HG03060 (cell line): ENCODE data around the gene KIF15.

Source experiments
- ATAC-seq: cut with Tn5 transposase; IDR thresholded peaks from one replicate; pipeline ENCODE4 v1.9.1; 2021; ENCODE audit warnings: low read depth, moderate number of reproducible peaks; ENCODE audit not compliant: unreplicated experiment

KIF15 gene, protein sequence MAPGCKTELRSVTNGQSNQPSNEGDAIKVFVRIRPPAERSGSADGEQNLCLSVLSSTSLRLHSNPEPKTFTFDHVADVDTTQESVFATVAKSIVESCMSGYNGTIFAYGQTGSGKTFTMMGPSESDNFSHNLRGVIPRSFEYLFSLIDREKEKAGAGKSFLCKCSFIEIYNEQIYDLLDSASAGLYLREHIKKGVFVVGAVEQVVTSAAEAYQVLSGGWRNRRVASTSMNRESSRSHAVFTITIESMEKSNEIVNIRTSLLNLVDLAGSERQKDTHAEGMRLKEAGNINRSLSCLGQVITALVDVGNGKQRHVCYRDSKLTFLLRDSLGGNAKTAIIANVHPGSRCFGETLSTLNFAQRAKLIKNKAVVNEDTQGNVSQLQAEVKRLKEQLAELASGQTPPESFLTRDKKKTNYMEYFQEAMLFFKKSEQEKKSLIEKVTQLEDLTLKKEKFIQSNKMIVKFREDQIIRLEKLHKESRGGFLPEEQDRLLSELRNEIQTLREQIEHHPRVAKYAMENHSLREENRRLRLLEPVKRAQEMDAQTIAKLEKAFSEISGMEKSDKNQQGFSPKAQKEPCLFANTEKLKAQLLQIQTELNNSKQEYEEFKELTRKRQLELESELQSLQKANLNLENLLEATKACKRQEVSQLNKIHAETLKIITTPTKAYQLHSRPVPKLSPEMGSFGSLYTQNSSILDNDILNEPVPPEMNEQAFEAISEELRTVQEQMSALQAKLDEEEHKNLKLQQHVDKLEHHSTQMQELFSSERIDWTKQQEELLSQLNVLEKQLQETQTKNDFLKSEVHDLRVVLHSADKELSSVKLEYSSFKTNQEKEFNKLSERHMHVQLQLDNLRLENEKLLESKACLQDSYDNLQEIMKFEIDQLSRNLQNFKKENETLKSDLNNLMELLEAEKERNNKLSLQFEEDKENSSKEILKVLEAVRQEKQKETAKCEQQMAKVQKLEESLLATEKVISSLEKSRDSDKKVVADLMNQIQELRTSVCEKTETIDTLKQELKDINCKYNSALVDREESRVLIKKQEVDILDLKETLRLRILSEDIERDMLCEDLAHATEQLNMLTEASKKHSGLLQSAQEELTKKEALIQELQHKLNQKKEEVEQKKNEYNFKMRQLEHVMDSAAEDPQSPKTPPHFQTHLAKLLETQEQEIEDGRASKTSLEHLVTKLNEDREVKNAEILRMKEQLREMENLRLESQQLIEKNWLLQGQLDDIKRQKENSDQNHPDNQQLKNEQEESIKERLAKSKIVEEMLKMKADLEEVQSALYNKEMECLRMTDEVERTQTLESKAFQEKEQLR (N-terminal part only)

DNA sequence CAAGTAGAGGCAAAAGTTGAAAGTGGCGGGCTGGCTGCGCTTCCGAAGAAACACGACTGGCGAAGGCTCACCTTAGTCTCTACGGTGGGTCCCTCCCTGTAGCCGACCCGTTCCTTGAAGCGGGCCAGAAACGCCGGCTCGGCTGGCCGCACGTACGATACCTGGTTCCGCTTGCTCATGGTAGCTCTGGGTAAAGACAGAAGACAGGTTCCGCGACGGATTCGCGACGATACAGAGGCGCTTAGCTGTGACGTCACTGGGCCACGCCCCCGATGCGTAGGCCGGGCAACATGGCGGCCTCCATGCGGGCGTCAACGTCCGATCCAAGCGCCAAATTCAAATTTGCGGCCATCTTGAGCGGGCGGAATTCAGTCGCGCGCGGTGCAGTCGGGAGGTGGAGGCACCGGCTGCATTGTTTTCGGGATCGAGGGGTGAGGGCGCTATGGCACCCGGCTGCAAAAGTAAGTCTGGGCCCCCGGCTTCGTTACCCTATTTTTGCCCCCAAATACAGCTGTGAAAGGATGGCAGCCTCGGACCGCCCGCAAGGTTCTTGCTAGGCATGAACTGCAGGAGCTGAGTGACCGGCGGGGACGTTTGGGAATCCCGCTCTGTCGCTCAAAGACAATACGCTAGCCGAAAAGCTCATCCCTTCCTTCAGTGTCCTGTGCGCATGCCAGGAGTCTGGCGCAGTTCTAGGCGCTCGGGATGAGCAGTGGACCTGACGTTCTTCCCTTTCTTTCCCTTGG, at the start of gene KIF15, which contains the start of gene KIAA1143:
KIF15 (plus strand) TSS at position 371 of the 746 bp plus-strand sequence; CDS start at position 443, 72 bp downstream.
KIAA1143 (minus strand) TSS at position 196 of the 746 bp plus-strand sequence; CDS start at position 179, 17 bp downstream.
- peak; percentile 77 for ATAC-seq

DNA sequence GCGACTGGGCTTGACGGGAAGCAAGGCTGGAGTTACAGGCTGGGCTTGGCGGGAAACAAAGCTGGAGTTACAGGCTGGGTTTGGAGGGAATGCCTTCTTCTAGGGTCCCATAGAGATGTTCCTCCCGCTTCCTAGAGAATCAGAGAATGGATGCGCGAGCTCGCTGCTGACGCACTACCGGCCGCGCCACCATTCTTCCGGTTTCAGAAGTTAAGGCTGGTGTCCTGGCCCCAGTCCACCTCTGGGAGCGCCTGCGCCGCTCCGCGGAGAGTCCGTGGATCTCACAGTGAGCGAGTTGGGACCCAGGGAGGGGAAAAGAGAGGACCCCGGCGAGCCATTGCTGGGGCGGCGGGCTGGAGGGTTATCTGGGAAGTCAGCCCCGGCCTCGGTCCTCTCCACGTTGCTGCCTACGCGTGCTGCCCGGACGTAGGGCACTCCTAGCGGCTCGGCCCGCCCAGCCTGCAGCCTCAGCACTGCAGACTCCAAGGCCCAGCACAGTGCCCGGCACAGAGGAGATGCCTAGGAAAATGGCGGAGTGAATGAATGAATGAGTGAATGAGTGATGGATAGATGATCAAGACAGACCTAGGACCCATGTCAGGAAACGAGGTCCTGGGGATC, 49.0 kb upstream of the KIF15 start, which contains the start of gene ZNF502:
ZNF502 (plus strand) TSS at position 206 of the 621 bp plus-strand sequence. CDS start 7,602 bp downstream, outside the sequence.
- no peak for ATAC-seq

DNA sequence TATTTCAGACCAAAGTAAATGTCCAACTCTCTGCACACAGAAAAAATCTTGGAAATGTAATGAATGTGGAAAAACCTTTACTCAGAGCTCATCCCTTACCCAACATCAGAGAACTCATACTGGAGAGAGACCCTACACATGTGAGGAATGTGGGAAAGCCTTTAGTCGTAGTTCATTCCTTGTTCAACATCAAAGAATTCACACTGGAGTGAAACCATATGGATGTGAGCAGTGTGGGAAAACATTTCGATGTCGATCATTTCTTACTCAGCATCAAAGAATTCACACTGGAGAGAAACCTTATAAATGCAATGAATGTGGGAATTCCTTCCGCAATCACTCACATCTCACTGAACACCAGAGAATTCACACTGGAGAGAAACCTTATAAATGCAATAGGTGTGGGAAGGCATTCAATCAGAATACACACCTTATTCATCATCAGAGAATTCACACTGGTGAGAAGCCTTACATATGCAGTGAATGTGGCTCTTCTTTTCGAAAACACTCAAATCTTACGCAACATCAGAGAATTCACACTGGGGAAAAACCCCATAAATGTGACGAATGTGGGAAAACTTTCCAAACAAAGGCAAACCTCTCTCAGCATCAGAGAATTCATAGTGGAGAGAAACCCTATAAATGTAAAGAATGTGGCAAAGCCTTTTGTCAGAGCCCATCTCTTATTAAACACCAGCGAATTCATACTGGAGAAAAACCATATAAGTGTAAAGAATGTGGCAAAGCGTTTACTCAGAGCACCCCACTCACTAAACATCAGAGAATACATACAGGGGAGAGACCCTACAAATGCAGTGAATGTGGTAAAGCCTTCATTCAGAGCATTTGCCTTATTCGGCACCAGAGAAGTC, 40.1 kb upstream of the KIF15 start:
- no peak for ATAC-seq

DNA sequence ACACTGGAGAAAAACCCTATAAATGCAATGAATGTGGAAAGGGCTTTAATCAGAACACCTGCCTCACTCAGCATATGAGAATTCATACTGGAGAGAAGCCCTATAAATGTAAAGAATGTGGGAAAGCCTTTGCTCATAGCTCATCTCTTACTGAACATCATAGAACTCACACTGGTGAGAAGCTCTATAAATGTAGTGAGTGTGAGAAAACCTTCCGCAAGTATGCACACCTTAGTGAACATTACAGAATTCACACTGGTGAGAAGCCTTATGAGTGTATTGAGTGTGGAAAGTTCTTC, 39.5 kb upstream of the KIF15 start:
- ATAC-seq, result no peak

GRCh38 chr3:44729384-44729910, 32.1 kb upstream of the KIF15 start, which contains the start of gene ZNF501:
Gene ZNF501 (plus strand): TSS chr3:44729635. CDS start chr3:44734422, 4,787 bp downstream.
- no peak for ATAC-seq

GRCh38 chr3:44734646-44735168, 26.9 kb upstream of the KIF15 start:
- ATAC-seq, result no peak

- ATAC-seq, result no peak
Observed at GRCh38 chr3:44761101-44761423, 532 bp upstream of the KIF15 start.

DNA sequence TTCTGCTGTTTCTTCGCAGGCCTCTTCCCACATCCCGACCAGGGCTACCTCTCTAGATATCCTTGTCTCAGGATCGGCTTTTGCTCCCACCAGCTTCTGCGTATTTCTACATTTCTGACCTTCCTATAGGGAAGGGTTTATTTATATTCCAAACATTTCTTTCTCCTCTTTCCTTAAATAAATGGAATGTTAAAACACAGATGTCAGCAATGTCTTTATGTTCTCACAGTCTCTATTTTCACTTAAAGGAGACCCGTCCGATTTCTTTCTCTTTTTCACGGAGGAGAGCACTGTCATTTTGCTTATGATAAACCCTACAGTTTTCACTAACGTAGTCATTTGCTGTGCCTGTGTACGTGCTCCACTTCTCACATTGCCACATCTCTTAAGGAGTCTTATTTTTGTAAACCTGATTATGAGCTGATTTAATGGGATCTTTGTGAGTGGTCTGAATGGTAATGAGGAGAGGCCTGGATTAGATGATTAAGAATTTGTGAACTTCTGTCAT, 630 bp downstream of the KIF15 start:
- no peak for ATAC-seq

- ATAC-seq, result no peak
Observed at GRCh38 chr3:44762690-44763089, 1.1 kb downstream of the KIF15 start.

DNA sequence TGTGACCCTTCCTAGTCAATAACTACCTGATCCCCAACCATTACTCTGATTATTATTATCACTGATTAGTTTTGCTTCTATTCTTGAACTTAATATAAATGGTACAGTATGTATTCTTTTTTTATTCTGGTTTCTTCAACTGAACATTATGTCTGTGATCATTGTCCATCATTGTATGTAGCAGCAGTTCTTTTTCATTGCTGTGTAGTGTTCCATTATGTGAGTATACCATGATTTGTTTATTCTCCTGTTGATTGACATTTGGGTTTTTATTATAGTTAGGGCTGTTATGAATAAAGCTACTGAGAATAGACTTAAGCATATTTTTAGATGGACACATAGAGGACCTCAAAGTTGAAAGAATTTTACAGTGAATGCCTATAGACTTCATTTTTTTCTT, 2.7 kb downstream of the KIF15 start:
- ATAC-seq, result no peak

- ATAC-seq, result no peak
Observed at GRCh38 chr3:44771424-44772098, 10.0 kb downstream of the KIF15 start.

- ATAC-seq, result no peak
Observed at GRCh38 chr3:44772099-44772442, 10.5 kb downstream of the KIF15 start.

DNA sequence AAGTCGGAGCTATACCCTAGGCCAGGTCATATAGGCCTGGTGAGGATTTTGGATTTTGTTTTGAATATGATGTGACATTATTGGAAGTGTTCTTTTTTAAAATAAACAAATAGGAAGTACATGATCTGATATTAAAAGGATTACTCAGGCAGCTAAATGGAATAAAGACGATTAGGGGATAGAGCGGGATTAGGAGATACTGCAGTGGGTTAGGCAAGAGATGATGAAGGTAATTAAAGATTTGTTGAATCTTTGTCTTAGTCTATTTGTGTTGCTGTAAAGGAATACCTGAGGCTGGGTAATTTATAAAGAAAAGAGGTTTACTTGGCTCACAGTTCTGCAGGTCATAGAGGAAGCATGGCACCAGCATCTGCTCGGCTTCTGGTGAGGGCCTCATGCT, 21.3 kb downstream of the KIF15 start:
- ATAC-seq, result no peak

GRCh38 chr3:44795197-44795596, 33.6 kb downstream of the KIF15 start:
- ATAC-seq, result no peak

DNA sequence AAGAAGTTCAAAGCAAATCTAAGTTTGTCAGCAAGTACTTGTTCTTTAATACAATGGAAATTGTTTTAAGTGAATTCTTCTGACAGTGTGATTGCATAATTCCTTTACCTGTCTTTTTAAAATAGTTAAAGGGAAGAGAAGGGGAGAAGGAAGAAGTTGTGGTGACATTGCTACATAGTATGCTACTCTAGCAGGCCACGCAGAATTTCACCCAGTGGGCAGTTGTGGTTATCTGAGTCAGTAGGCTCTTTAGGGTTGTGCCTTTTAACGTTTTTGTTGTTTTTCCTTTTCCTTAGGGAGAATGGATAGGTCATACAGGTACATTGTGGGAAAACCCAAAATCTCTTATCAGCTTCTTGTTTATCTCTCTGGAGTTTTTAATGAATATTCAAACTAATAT, 40.4 kb downstream of the KIF15 start:
- ATAC-seq, result no peak

DNA sequence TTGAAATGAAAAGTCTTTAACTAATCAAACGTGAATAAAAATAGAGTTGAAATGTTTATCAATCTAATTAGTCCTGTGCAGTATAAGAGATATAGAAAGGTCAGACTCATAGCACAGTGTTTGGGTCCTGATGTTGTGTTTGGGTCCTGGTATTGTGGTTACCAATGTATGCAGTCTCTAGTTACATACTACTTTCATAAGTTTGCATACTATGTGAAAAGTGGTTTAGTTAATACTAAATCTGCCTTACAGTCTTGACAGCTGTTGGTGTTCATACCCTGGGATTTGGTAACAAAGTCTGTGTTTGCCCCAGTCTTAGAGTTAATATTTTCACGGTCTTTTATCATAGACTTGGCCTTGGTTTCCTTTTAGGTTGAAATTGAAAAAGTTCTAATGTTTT, 41.7 kb downstream of the KIF15 start:
- no peak for ATAC-seq

DNA sequence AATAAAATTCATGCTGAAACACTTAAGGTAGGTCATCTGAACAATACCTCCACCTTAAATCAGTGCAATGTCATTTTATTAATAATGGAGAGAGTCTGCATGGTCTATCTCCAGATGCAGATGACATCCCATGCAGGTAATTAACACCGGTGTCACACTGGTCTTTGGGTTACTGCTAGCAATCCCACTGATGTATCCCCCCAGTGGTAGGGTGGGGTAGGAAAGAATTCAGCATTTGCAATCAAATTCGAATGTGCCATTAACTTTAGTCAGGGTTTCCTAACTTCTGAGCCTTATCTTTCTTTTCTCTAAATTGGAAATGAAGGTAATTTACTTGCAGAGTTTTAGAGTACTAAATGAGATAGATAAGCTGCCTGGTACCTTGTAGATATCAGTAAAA, 44.4 kb downstream of the KIF15 start:
- ATAC-seq, result no peak
